IPS-11a (cell line): ENCODE data around the gene PHF5A.
"Not testable (repeated sequence)": the region's sequence is repeated elsewhere in the genome, so short reads cannot be mapped to it uniquely, and the experiment has no call there.

Experiments used
- H3K4me3 ChIP-seq: one replicate; pipeline ENCODE4 v1.5.1; 2013; ENCODE audit warnings: low read depth, low read length, control low read depth

The PHF5A gene

GRCh38 chr22:41448189-41448808, 20.2 kb downstream of the PHF5A start:
- peak overlapping the region; percentile 70 for H3K4me3 ChIP-seq

GRCh38 chr22:41447435-41448188, 20.9 kb downstream of the PHF5A start:
- peak overlapping the region; percentile 70 for H3K4me3 ChIP-seq

GRCh38 chr22:41446639-41447434, 21.7 kb downstream of the PHF5A start, which contains the start of gene TOB2:
TSS of gene TOB2 (minus strand) at chr22:41446801. CDS start at chr22:41437345, 9,456 bp downstream.
- H3K4me3 ChIP-seq, result peak within 1 kb of the TSS; percentile 70

GRCh38 chr22:41446057-41446501, 22.4 kb downstream of the PHF5A start:
- peak overlapping the region; percentile 70 for H3K4me3 ChIP-seq

- peak overlapping the region; percentile 70 for H3K4me3 ChIP-seq
These were observed 23.1 kb downstream of the PHF5A start for GRCh38 chr22:41445129-41446056.

- peak overlapping the region; percentile 70 for H3K4me3 ChIP-seq
These were observed 23.9 kb downstream of the PHF5A start for GRCh38 chr22:41444360-41445128.

GRCh38 chr22:41442240-41442792, 26.2 kb downstream of the PHF5A start:
- no peak overlapping the region for H3K4me3 ChIP-seq

- H3K4me3 ChIP-seq, result not testable (repeated sequence)
These were observed 28.0 kb downstream of the PHF5A start for GRCh38 chr22:41440511-41440910.

GRCh38 chr22:41437198-41437597, 31.3 kb downstream of the PHF5A start:
- H3K4me3 ChIP-seq, result no peak overlapping the region

- H3K4me3 ChIP-seq, result no peak overlapping the region
These were observed 32.0 kb downstream of the PHF5A start for GRCh38 chr22:41436322-41437113.

- no peak overlapping the region for H3K4me3 ChIP-seq
These were observed 32.9 kb downstream of the PHF5A start for GRCh38 chr22:41435560-41435959.

GRCh38 chr22:41434361-41435003, 34.0 kb downstream of the PHF5A start:
- H3K4me3 ChIP-seq, result not testable (repeated sequence)

- H3K4me3 ChIP-seq, result not testable (repeated sequence)
These were observed 35.0 kb downstream of the PHF5A start for GRCh38 chr22:41433480-41433879.

- H3K4me3 ChIP-seq, result no peak overlapping the region
These were observed 36.8 kb downstream of the PHF5A start for GRCh38 chr22:41431656-41432055.

- H3K4me3 ChIP-seq, result no peak overlapping the region
These were observed 38.5 kb downstream of the PHF5A start for GRCh38 chr22:41429951-41430332.

- H3K4me3 ChIP-seq, result no peak overlapping the region
These were observed 39.1 kb downstream of the PHF5A start for GRCh38 chr22:41429232-41429950.

GRCh38 chr22:41425660-41426365, 42.7 kb downstream of the PHF5A start:
- H3K4me3 ChIP-seq, result no peak overlapping the region
